Stomach (tissue), 4 donors: Measurements from ENCODE around the gene CNOT3.

Experiments used
- POLR2AphosphoS5 ChIP-seq, 3 donors: sonication (generic); formaldehyde crosslinking; IDR thresholded peaks; one replicate each; pipeline ENCODE4 v1.6.1; 2016; ENCODE audit warnings: antibody characterized with exemption in 3 of 3
- TF ChIP-seq, protein P1 (sequence below), 7 experiments: fragments of 450-650 bp in 4 of 7; fragments of 200-600 bp in 3 of 7; sonication (generic) in 3 of 7; IDR thresholded peaks; one replicate each; pipeline ENCODE4 v1.5.1; 2016 to 2019; ENCODE audit warnings: antibody characterized with exemption in 7 of 7, control low read depth in 2 of 7, mild to moderate bottlenecking in 1 of 7

- TF ChIP-seq, protein P1, sequence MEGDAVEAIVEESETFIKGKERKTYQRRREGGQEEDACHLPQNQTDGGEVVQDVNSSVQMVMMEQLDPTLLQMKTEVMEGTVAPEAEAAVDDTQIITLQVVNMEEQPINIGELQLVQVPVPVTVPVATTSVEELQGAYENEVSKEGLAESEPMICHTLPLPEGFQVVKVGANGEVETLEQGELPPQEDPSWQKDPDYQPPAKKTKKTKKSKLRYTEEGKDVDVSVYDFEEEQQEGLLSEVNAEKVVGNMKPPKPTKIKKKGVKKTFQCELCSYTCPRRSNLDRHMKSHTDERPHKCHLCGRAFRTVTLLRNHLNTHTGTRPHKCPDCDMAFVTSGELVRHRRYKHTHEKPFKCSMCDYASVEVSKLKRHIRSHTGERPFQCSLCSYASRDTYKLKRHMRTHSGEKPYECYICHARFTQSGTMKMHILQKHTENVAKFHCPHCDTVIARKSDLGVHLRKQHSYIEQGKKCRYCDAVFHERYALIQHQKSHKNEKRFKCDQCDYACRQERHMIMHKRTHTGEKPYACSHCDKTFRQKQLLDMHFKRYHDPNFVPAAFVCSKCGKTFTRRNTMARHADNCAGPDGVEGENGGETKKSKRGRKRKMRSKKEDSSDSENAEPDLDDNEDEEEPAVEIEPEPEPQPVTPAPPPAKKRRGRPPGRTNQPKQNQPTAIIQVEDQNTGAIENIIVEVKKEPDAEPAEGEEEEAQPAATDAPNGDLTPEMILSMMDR (IDR thresholded peaks at IDR 0.05) = no peak
- no peak for TF ChIP-seq POLR2AphosphoS5 (IDR thresholded peaks at IDR 0.05)
These were observed 40.9 kb upstream of the CNOT3 start for GRCh38 chr19:54096617-54097106.
